ENCODE results near the gene ZBED1.

DNA sequence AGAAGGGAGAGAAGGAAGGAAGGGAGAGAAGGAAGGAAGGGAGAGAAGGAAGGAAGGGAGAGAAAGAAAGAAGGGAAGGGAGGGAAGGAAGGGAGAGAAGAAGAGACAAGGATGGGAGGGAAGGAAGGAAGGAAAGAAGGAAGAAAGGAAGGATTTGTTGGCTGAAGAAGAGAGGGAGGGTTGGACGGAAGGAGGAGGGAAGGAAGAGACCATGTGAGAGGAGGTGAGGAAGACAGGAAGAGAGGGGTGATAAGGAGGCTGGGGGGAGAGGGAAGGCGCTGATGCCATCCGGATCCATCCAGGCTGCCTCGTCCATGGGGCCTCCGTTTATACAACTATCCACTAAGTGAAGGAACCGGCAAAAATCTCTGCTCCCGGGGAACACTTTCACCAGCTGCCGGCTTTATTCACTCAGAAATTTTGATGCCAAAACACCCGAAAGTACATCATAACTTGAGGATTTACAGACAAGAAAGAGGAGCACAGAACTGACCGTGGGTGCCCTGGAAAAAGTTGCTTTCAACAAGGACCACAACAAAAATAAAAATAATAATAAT, 14.9 kb downstream of the ZBED1 start:
- TF ChIP-seq, protein P1, sequence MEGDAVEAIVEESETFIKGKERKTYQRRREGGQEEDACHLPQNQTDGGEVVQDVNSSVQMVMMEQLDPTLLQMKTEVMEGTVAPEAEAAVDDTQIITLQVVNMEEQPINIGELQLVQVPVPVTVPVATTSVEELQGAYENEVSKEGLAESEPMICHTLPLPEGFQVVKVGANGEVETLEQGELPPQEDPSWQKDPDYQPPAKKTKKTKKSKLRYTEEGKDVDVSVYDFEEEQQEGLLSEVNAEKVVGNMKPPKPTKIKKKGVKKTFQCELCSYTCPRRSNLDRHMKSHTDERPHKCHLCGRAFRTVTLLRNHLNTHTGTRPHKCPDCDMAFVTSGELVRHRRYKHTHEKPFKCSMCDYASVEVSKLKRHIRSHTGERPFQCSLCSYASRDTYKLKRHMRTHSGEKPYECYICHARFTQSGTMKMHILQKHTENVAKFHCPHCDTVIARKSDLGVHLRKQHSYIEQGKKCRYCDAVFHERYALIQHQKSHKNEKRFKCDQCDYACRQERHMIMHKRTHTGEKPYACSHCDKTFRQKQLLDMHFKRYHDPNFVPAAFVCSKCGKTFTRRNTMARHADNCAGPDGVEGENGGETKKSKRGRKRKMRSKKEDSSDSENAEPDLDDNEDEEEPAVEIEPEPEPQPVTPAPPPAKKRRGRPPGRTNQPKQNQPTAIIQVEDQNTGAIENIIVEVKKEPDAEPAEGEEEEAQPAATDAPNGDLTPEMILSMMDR (IDR thresholded peaks at IDR 0.05): no peak
- no peak for TF ChIP-seq ZFX (IDR thresholded peaks at IDR 0.05; ENCODE audit: borderline replicate concordance)
